ENCODE results near the gene PAQR4. TPM values are rescaled to one million over a fixed set of nuclear protein-coding genes. Genes with fewer than 3 reads are reported as not detected.

Gene PAQR4
- total and polyA plus RNA-seq, 2 of the 13 experiments (the other 11 are each of a cell fraction or from before 2014, with no cell fraction given) = 15.9 to 24.8 TPM

DNA sequence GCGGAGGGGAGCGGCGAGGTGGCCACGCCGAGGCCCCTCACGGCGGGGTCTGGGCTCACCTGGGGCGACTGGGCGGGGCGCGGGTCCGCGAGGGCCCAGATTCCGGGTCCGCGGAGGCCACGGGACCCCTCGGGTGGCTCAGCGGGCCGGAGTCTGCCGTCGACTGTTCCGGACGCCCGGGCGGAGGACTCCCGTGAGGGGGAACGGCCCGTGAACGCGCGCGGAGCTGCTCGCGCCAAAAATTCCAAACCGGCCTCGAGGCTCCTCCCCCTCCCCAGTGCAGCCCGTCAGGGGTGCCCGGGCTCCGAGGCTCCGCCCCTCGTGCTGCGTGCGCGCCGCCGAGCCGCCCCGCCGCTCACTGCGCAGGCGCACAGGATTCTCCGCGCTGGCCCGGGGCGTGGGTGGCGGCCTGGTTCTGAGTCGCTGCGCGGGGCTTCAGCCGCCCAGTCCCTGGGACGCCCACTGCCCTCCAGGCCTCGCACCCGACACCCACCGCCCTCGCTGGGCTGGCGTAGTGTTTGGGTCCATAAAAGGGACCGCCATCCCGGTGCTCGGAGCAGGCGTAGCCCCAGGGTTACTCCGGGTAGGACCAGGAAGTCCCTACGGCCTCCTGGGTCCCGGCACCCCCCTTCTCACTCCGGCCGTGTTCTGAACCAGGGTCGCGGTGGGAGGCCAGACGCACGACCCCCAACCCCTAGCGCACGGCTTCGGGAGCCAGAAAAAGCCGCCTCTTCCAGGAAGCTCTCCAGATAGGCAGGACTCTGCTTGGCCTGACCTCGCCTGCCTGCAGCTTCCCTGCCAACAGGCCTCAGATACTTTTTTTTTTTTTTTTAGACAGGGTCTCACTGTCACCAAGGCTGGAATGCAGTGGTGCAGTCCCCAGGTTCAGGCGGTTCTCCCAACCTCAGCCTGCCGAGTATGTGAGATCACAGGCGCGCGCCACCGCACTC lies 11.4 kb downstream of the PAQR4 start, which contains the start of gene PKMYT1 (continued):
- TF ChIP-seq, protein P1, sequence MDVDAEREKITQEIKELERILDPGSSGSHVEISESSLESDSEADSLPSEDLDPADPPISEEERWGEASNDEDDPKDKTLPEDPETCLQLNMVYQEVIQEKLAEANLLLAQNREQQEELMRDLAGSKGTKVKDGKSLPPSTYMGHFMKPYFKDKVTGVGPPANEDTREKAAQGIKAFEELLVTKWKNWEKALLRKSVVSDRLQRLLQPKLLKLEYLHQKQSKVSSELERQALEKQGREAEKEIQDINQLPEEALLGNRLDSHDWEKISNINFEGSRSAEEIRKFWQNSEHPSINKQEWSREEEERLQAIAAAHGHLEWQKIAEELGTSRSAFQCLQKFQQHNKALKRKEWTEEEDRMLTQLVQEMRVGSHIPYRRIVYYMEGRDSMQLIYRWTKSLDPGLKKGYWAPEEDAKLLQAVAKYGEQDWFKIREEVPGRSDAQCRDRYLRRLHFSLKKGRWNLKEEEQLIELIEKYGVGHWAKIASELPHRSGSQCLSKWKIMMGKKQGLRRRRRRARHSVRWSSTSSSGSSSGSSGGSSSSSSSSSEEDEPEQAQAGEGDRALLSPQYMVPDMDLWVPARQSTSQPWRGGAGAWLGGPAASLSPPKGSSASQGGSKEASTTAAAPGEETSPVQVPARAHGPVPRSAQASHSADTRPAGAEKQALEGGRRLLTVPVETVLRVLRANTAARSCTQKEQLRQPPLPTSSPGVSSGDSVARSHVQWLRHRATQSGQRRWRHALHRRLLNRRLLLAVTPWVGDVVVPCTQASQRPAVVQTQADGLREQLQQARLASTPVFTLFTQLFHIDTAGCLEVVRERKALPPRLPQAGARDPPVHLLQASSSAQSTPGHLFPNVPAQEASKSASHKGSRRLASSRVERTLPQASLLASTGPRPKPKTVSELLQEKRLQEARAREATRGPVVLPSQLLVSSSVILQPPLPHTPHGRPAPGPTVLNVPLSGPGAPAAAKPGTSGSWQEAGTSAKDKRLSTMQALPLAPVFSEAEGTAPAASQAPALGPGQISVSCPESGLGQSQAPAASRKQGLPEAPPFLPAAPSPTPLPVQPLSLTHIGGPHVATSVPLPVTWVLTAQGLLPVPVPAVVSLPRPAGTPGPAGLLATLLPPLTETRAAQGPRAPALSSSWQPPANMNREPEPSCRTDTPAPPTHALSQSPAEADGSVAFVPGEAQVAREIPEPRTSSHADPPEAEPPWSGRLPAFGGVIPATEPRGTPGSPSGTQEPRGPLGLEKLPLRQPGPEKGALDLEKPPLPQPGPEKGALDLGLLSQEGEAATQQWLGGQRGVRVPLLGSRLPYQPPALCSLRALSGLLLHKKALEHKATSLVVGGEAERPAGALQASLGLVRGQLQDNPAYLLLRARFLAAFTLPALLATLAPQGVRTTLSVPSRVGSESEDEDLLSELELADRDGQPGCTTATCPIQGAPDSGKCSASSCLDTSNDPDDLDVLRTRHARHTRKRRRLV (CRISPR knock-in tag; IDR thresholded peaks at IDR 0.05) = no peak
- TF ChIP-seq BATF2 (CRISPR knock-in tag; IDR thresholded peaks at IDR 0.05) (no peak), GFI1 (CRISPR knock-in tag; IDR thresholded peaks at IDR 0.05; ENCODE audit: borderline replicate concordance) (peak; percentile 79; the same call in 1 of the 2 replicates), GATAD2A (CRISPR knock-in tag; IDR thresholded peaks at IDR 0.05) (no peak), TRIM24 (CRISPR knock-in tag; IDR thresholded peaks at IDR 0.05) (no peak), FOXO1 (CRISPR knock-in tag; IDR thresholded peaks at IDR 0.05) (no peak), ZNF883 (CRISPR knock-in tag; IDR thresholded peaks at IDR 0.05; ENCODE audit: not compliant biosample characterization) (no peak), GABPB1 (CRISPR knock-in tag; IDR thresholded peaks at IDR 0.05) (0 out of 2 replicates have a peak, but pooled peaks have one; percentile 47), ZFP36L1 (CRISPR knock-in tag; IDR thresholded peaks at IDR 0.05) (no peak), RXRB (CRISPR knock-in tag; IDR thresholded peaks at IDR 0.05; ENCODE audit: borderline replicate concordance) (no peak), POLR2A (IDR thresholded peaks at IDR 0.05; ENCODE audit: insufficient read depth in 1 of 2, low read depth in 2 of 2, low read length in 2 of 2) (peak; percentile 82 to 96), CHD2 (IDR thresholded peaks at IDR 0.05; ENCODE audit: low read depth, low read length) (no peak), ARNT2 (CRISPR knock-in tag; IDR thresholded peaks at IDR 0.05; ENCODE audit: low read depth) (peak; percentile 54; the same call in 1 of the 2 replicates)
- TF ChIP-seq, protein P2, sequence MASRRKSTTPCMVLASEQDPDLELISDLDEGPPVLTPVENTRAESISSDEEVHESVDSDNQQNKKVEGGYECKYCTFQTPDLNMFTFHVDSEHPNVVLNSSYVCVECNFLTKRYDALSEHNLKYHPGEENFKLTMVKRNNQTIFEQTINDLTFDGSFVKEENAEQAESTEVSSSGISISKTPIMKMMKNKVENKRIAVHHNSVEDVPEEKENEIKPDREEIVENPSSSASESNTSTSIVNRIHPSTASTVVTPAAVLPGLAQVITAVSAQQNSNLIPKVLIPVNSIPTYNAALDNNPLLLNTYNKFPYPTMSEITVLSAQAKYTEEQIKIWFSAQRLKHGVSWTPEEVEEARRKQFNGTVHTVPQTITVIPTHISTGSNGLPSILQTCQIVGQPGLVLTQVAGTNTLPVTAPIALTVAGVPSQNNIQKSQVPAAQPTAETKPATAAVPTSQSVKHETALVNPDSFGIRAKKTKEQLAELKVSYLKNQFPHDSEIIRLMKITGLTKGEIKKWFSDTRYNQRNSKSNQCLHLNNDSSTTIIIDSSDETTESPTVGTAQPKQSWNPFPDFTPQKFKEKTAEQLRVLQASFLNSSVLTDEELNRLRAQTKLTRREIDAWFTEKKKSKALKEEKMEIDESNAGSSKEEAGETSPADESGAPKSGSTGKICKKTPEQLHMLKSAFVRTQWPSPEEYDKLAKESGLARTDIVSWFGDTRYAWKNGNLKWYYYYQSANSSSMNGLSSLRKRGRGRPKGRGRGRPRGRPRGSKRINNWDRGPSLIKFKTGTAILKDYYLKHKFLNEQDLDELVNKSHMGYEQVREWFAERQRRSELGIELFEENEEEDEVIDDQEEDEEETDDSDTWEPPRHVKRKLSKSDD (CRISPR knock-in tag; IDR thresholded peaks at IDR 0.05; ENCODE audit: low read depth) = no peak; the same call in 1 of the 2 replicates
- TF ChIP-seq, protein P3, sequence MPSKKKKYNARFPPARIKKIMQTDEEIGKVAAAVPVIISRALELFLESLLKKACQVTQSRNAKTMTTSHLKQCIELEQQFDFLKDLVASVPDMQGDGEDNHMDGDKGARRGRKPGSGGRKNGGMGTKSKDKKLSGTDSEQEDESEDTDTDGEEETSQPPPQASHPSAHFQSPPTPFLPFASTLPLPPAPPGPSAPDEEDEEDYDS (CRISPR knock-in tag; IDR thresholded peaks at IDR 0.05) = peak; percentile 63
- TF ChIP-seq, protein P4, sequence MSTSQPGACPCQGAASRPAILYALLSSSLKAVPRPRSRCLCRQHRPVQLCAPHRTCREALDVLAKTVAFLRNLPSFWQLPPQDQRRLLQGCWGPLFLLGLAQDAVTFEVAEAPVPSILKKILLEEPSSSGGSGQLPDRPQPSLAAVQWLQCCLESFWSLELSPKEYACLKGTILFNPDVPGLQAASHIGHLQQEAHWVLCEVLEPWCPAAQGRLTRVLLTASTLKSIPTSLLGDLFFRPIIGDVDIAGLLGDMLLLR (CRISPR knock-in tag; IDR thresholded peaks at IDR 0.05) = no peak; the same call in 1 of the 2 replicates
- TF ChIP-seq, protein P5, sequence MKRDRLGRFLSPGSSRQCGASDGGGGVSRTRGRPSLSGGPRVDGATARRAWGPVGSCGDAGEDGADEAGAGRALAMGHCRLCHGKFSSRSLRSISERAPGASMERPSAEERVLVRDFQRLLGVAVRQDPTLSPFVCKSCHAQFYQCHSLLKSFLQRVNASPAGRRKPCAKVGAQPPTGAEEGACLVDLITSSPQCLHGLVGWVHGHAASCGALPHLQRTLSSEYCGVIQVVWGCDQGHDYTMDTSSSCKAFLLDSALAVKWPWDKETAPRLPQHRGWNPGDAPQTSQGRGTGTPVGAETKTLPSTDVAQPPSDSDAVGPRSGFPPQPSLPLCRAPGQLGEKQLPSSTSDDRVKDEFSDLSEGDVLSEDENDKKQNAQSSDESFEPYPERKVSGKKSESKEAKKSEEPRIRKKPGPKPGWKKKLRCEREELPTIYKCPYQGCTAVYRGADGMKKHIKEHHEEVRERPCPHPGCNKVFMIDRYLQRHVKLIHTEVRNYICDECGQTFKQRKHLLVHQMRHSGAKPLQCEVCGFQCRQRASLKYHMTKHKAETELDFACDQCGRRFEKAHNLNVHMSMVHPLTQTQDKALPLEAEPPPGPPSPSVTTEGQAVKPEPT (CRISPR knock-in tag; IDR thresholded peaks at IDR 0.05; ENCODE audit: low read depth) = no peak
